ENCODE measurements around the gene AIPL1.
A peak's percentile ranks its signal among the peaks of the same experiment; 100 is the strongest.
"Not testable (repeated sequence)": the region's sequence is repeated elsewhere in the genome, so short reads cannot be mapped to it uniquely, and the experiment has no call there.

Gene AIPL1
- 0 to 1.2 (median 0) reads per million in 17 experiments for total RNA-seq

GRCh38 chr17:6435051-6435450 lies at the start of gene AIPL1:
Gene AIPL1 (minus strand): TSS chr17:6435121. CDS start chr17:6435104, 17 bp downstream.
- no peak for DNase-seq

GRCh38 chr17:6483507-6483906 lies 48.6 kb upstream of the AIPL1 start:
- no peak for DNase-seq

- not testable (repeated sequence) for DNase-seq
Observed at GRCh38 chr17:6482796-6483195, 47.9 kb upstream of the AIPL1 start.

GRCh38 chr17:6482105-6482455 lies 47.2 kb upstream of the AIPL1 start:
- no peak for DNase-seq

GRCh38 chr17:6480303-6480675 lies 45.4 kb upstream of the AIPL1 start:
- no peak for DNase-seq

- no peak for DNase-seq
Observed at GRCh38 chr17:6479622-6480302, 44.8 kb upstream of the AIPL1 start.

GRCh38 chr17:6478486-6478885 lies 43.6 kb upstream of the AIPL1 start:
- DNase-seq, result no peak

- DNase-seq, result no peak
Observed at GRCh38 chr17:6477831-6478383, 43.0 kb upstream of the AIPL1 start.

- DNase-seq, result no peak
Observed at GRCh38 chr17:6476810-6477179, 41.9 kb upstream of the AIPL1 start.

GRCh38 chr17:6476076-6476809 lies 41.3 kb upstream of the AIPL1 start:
- DNase-seq, result no peak

GRCh38 chr17:6475411-6475810 lies 40.5 kb upstream of the AIPL1 start:
- DNase-seq, result no peak

- no peak for DNase-seq
Observed at GRCh38 chr17:6474906-6475305, 40.0 kb upstream of the AIPL1 start.

GRCh38 chr17:6474376-6474775 lies 39.5 kb upstream of the AIPL1 start:
- no peak for DNase-seq

GRCh38 chr17:6473128-6473767 lies 38.3 kb upstream of the AIPL1 start:
- DNase-seq, result peak; percentile 78 to 87 (median 84)

GRCh38 chr17:6472517-6472916 lies 37.6 kb upstream of the AIPL1 start:
- no peak for DNase-seq

- DNase-seq, result peak in 1 of 4 experiments; percentile 21
Observed at GRCh38 chr17:6471531-6472465, 36.9 kb upstream of the AIPL1 start.

GRCh38 chr17:6470751-6471521 lies 36.0 kb upstream of the AIPL1 start:
- no peak for DNase-seq

- no peak for DNase-seq
Observed at GRCh38 chr17:6470146-6470718, 35.3 kb upstream of the AIPL1 start.

GRCh38 chr17:6468051-6468790 lies 33.3 kb upstream of the AIPL1 start:
- DNase-seq, result no peak

- DNase-seq, result no peak
Observed at GRCh38 chr17:6467567-6467966, 32.6 kb upstream of the AIPL1 start.
